GM21786 (cell line): Measurements from ENCODE around the gene DIP2B.
"Not testable (repeated sequence)": the region's sequence is repeated elsewhere in the genome, so short reads cannot be mapped to it uniquely, and the experiment has no call there.

Experiments
- ATAC-seq: cut with Tn5 transposase; IDR thresholded peaks from one replicate; pipeline ENCODE4 v1.9.1; 2021; ENCODE audit not compliant: unreplicated experiment

Gene DIP2B

GRCh38 chr12:50550530-50551223 lies 45.9 kb downstream of the DIP2B start:
- ATAC-seq, result no peak

GRCh38 chr12:50551866-50552265 lies 47.1 kb downstream of the DIP2B start:
- no peak for ATAC-seq

GRCh38 chr12:50554651-50555050 lies 49.9 kb downstream of the DIP2B start:
- no peak for ATAC-seq

- no peak for ATAC-seq
Observed at GRCh38 chr12:50555471-50555885, 50.7 kb downstream of the DIP2B start.

GRCh38 chr12:50556273-50556672 lies 51.5 kb downstream of the DIP2B start:
- no peak for ATAC-seq

- ATAC-seq, result not testable (repeated sequence)
Observed at GRCh38 chr12:50556796-50557195, 52.0 kb downstream of the DIP2B start.

GRCh38 chr12:50557421-50557820 lies 52.6 kb downstream of the DIP2B start:
- no peak for ATAC-seq

GRCh38 chr12:50558970-50559369 lies 54.2 kb downstream of the DIP2B start:
- ATAC-seq, result no peak

GRCh38 chr12:50562520-50563433 lies 58.0 kb downstream of the DIP2B start:
- no peak for ATAC-seq

- ATAC-seq, result no peak
Observed at GRCh38 chr12:50563434-50563787, 58.6 kb downstream of the DIP2B start.

- no peak for ATAC-seq
Observed at GRCh38 chr12:50564237-50564947, 59.6 kb downstream of the DIP2B start.

- no peak for ATAC-seq
Observed at GRCh38 chr12:50564948-50565297, 60.1 kb downstream of the DIP2B start.

GRCh38 chr12:50566066-50566465 lies 61.3 kb downstream of the DIP2B start:
- no peak for ATAC-seq

- ATAC-seq, result no peak
Observed at GRCh38 chr12:50567926-50568325, 63.1 kb downstream of the DIP2B start.

- no peak for ATAC-seq
Observed at GRCh38 chr12:50568338-50569091, 63.7 kb downstream of the DIP2B start.

GRCh38 chr12:50569321-50569720 lies 64.5 kb downstream of the DIP2B start:
- no peak for ATAC-seq

GRCh38 chr12:50569876-50570275 lies 65.1 kb downstream of the DIP2B start:
- no peak for ATAC-seq

- no peak for ATAC-seq
Observed at GRCh38 chr12:50571786-50572185, 67.0 kb downstream of the DIP2B start.

GRCh38 chr12:50572287-50572686 lies 67.5 kb downstream of the DIP2B start:
- ATAC-seq, result no peak

- ATAC-seq, result no peak
Observed at GRCh38 chr12:50572760-50573159, 68.0 kb downstream of the DIP2B start.

GRCh38 chr12:50573271-50573670 lies 68.5 kb downstream of the DIP2B start:
- ATAC-seq, result no peak
